ENCODE data around the gene NEUROG2.

DNA sequence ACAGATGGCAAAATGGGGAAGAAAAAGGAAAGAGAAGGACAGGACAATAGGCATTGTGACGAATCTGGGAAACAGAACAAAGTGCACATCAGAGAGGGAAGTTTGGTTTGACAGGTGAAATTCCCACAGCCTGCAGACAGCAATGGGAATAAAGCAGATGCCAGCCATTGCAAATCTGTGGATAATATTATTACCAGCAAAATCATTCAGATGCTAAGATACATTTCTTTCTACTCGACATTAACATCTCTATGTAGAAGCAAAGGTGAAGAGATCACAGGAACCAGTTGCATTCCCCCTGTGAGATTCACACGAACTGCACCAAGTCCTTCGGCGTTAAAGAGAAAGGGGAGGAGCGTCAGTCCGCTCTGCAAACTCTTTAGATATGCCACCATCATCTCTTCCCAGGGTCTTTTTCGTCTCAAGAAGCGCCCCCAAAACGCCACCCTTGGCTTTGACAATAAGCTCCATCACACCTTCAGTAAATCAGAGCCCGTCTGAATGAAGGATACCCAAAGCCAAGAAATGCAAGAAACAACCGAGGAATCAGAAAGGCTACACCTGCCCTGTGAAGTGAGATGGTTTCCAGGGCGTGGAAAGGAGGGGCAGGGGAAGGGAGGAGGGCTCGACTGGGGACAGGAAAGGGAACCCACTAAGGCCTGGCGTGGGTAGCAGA, 1.9 kb downstream of the NEUROG2 start:
- TF ChIP-seq, protein P1, sequence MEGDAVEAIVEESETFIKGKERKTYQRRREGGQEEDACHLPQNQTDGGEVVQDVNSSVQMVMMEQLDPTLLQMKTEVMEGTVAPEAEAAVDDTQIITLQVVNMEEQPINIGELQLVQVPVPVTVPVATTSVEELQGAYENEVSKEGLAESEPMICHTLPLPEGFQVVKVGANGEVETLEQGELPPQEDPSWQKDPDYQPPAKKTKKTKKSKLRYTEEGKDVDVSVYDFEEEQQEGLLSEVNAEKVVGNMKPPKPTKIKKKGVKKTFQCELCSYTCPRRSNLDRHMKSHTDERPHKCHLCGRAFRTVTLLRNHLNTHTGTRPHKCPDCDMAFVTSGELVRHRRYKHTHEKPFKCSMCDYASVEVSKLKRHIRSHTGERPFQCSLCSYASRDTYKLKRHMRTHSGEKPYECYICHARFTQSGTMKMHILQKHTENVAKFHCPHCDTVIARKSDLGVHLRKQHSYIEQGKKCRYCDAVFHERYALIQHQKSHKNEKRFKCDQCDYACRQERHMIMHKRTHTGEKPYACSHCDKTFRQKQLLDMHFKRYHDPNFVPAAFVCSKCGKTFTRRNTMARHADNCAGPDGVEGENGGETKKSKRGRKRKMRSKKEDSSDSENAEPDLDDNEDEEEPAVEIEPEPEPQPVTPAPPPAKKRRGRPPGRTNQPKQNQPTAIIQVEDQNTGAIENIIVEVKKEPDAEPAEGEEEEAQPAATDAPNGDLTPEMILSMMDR (conservative IDR thresholded peaks at IDR 0.05; ENCODE audit: low read length) = no peak
- no peak for TF ChIP-seq EZH2phosphoT487 (IDR thresholded peaks at IDR 0.05; ENCODE audit: borderline replicate concordance)

All from Loucy (cell line).